NB4 (cell line): Measurements from ENCODE around the gene COL4A6.

ENCODE experiments used
- DNase-seq: peaks from one replicate; pipeline ENCODE4 v3.0.0; 2010; ENCODE audit warnings: low read depth
- H3K4me3 ChIP-seq: one replicate; pipeline ENCODE4 v1.5.1; 2011; ENCODE audit warnings: mild to moderate bottlenecking, low read depth, low read length, moderate library complexity
- CTCF ChIP-seq: IDR thresholded peaks from one replicate; pipeline ENCODE4 v1.5.1; 2012; ENCODE audit warnings: low read depth, low read length
- MYC ChIP-seq: IDR thresholded peaks from 2 replicates; pipeline ENCODE4 v1.6.1; 2011; ENCODE audit warnings: low read depth, low read length
- POLR2A ChIP-seq: IDR thresholded peaks from 2 replicates; pipeline ENCODE4 v1.6.1; 2011; ENCODE audit warnings: mild to moderate bottlenecking; ENCODE audit not compliant: insufficient read length; ENCODE audit errors: extremely low read depth
- TF ChIP-seq, protein P1 (sequence below): IDR thresholded peaks from 2 replicates; pipeline ENCODE4 v1.6.1; 2011; ENCODE audit warnings: low read depth, low read length

Gene COL4A6

DNA sequence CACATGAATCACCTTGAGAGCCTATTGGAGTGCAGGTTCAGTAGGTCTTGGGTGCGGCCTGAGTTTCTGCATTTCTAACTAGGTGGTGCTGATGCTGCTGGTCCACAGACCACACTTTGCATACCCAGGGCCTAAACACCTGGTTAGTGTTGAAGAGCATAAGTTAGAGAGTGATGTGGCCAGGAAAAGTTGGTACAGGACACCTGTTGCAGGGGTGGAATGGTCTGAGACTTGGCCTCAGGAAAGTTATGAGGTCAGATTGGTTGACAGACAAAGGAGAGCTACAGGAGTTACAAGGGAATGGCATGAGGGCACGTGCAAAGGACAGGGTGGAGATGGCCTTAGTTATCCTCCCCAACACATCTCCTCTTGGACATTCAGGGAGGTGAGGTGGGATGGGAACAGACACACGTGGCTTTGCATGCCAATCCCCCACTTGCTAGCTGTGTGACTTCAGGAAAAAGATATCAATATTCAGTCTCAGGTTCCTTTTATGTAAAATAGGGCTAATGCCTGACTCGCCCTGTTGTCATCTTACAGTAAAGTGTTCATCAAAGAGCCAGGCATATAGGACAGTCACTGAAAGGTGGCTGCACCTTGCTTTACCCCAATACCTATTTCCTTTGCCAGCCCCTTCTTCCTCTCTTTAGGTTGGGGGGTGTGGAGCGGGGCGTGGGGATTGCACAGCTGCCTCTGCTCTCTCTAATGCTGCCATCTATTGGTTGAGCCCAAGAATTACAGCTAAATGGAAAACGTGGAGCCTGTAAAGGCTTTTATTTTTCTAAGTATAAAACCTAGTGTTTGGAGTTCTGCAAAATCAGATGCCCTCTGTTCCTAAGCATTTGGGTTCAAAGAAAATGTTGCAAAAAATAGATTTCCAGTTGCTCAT, 299.2 kb downstream of the COL4A6 start:
- H3K4me3 ChIP-seq: no peak overlapping the region
- peak; percentile 26 for DNase-seq
- TF ChIP-seq CTCF: peak; percentile 56
- TF ChIP-seq, protein P1, sequence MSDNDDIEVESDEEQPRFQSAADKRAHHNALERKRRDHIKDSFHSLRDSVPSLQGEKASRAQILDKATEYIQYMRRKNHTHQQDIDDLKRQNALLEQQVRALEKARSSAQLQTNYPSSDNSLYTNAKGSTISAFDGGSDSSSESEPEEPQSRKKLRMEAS: no peak
- TF ChIP-seq POLR2A: no peak
- TF ChIP-seq MYC: no peak

DNA sequence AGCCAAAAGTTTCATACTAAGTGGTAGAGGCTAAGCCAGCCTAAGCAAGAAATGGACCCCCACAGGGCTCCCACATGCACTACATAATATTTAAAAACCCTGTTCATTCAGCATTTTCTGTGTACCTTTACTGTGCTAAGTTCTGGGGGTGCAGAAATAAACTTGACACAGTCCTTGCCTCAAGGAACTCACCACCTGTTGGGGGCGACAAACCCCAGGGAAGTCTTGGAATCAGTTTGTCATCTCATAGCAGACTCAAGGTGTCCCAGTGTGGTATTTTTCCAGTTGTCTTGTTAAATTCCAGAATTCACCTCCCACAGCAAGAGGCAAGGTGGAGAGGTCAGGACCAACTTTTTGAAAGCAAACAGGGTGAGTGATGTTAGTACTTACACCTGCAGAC, 303.5 kb downstream of the COL4A6 start:
- no peak for TF ChIP-seq CTCF
- no peak for TF ChIP-seq MYC
- TF ChIP-seq POLR2A: no peak
- TF ChIP-seq, protein P1: no peak

GRCh38 chrX:108132876-108133275, 305.3 kb downstream of the COL4A6 start:
- TF ChIP-seq, protein P1: no peak
- no peak for TF ChIP-seq CTCF
- no peak for TF ChIP-seq MYC
- TF ChIP-seq POLR2A: no peak
- no peak for DNase-seq
- H3K4me3 ChIP-seq: no peak overlapping the region

More for the DNA sequence above, 303.5 kb downstream of the COL4A6 start:
- DNase-seq: no peak
- no peak overlapping the region for H3K4me3 ChIP-seq

DNA sequence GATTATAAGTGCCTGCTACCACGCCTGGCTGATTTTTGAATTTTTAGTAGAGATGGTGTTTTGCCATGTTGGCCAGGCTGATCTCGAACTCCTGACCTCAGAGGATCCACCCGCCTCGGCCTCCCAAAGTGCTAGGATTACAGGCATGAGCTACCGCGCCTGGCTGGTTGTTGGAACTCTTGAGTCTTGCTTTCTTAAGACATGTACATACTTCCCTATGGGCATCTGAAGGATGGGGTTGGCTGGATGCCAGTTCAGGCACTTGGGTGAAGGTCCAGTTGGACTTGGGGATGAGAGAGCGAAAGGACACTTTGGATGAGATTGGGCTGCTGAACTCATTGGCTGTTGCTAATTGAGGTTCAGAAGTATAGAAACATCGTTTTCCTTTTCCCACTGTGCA, 306.2 kb downstream of the COL4A6 start:
- H3K4me3 ChIP-seq: no peak overlapping the region
- DNase-seq: no peak
- TF ChIP-seq MYC (no peak), CTCF (no peak), POLR2A (no peak)
- TF ChIP-seq, protein P1: no peak

DNA sequence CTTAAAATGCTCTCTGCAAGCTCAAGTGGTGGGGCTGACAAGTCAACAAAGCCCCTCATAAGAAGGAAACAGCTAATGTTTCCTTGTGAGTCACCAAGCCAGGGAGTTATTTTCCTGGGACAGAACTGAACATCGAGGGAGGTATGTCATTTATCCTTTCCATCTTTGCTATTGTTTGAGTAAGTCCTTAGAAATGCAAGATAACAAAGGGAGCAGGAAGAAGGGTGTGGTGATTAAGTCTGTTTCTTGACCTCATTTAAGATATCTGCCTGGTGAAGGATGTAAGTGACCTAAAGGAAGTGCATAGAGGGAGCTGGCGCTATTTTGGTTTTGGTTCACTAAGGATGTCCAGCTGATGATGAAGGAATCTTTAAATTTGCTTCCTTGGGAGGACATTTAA, 306.8 kb downstream of the COL4A6 start:
- H3K4me3 ChIP-seq: no peak overlapping the region
- TF ChIP-seq, protein P1: no peak
- TF ChIP-seq POLR2A (no peak), CTCF (no peak), MYC (no peak)
- no peak for DNase-seq
